Caco-2 (cell line): ENCODE results near the gene UBA6. TPM values are rescaled to one million over a fixed set of nuclear protein-coding genes. Genes with fewer than 3 reads are reported as not detected.

Source experiments
- BruUV-seq: library from RNA; stranded (reverse); fragments of 400-500 nt; replicated peaks from 2 replicates; lab custom pipeline; 2021; lab: Mats Ljungman, UMichigan
- CTCF ChIA-PET: fragments of 300-600 bp; sonication (Branson Sonifier 250); formaldehyde crosslinking; loops from one replicate; lab custom pipeline; 2022; ENCODE audit warnings: antibody characterized with exemption; lab: Charles Lee
- POLR2A ChIA-PET: fragments of 300-600 bp; sonication (Branson Sonifier 250); formaldehyde crosslinking; loops from one replicate; lab custom pipeline; 2022; ENCODE audit warnings: antibody characterized with exemption; lab: Charles Lee
- DNase-seq, 2 experiments: peaks; one replicate each; pipeline versions ENCODE4 v3.0.0 to v3.0.0-alpha.2; 2020 to 2022
- H3K27me3 ChIP-seq: replicated peaks from 2 replicates; pipeline ENCODE4 v1.6.0; 2011; ENCODE audit warnings: low read length; ENCODE audit not compliant: control insufficient read depth, insufficient read depth
- H3K36me3 ChIP-seq: 2 replicates; pipeline ENCODE4 v1.5.1; 2011; ENCODE audit warnings: low read length; ENCODE audit not compliant: control insufficient read depth, insufficient read depth
- H3K4me1 ChIP-seq: fragments of 250-450 bp; sonication (Bioruptor Pico); 2 replicates; pipeline ENCODE4 v1.5.1; 2020; ENCODE audit warnings: mild to moderate bottlenecking
- H3K4me3 ChIP-seq: 2 replicates; pipeline ENCODE4 v1.5.1; 2011; ENCODE audit warnings: low read depth, mild to moderate bottlenecking, control low read depth, low read length
- H3K9me3 ChIP-seq: fragments of 250-450 bp; sonication (Bioruptor Pico); 2 replicates; pipeline ENCODE4 v1.5.1; 2020; ENCODE audit warnings: mild to moderate bottlenecking, moderate library complexity
- H3K27ac Mint-ChIP-seq: one replicate; pipeline ENCODE4 v1.8.0; 2022; ENCODE audit warnings: mixed read lengths; ENCODE audit not compliant: unreplicated experiment
- H3K27me3 Mint-ChIP-seq: one replicate; pipeline ENCODE4 v1.8.0; 2022; ENCODE audit warnings: mixed read lengths; ENCODE audit not compliant: insufficient read depth, unreplicated experiment
- H3K36me3 Mint-ChIP-seq: one replicate; pipeline ENCODE4 v1.8.0; 2022; ENCODE audit warnings: mild to moderate bottlenecking, mixed read lengths; ENCODE audit not compliant: insufficient read depth, unreplicated experiment
- H3K4me1 Mint-ChIP-seq: one replicate; pipeline ENCODE4 v1.8.0; 2022; ENCODE audit warnings: low read depth, mixed read lengths; ENCODE audit not compliant: unreplicated experiment
- H3K4me3 Mint-ChIP-seq: one replicate; pipeline ENCODE4 v1.8.0; 2022; ENCODE audit warnings: mild to moderate bottlenecking, moderate library complexity, mixed read lengths; ENCODE audit not compliant: unreplicated experiment
- H3K9me3 Mint-ChIP-seq: one replicate; pipeline ENCODE4 v1.8.0; 2022; ENCODE audit warnings: mixed read lengths; ENCODE audit not compliant: unreplicated experiment
- intact Hi-C: fragments of 100-400 bp; cut with micrococcal nuclease; formaldehyde crosslinking; loops from one replicate; pipeline ENCODE4 v1.10.0; 2022; ENCODE audit not compliant: unreplicated experiment
- total RNA-seq: library from RNA; stranded (reverse); gene quantifications from 2 replicates; pipeline ENCODE4 v1.2.3, GENCODE V29; 2022
- TF ChIP-seq, protein P1 (sequence below), 2 experiments: fragments of 200-600 bp in 1 of 2; IDR thresholded peaks; 1 replicate in 1 of 2; 2 replicates in 1 of 2; pipeline versions ENCODE4 v1.5.1 to v1.8.0; 2011 to 2022; ENCODE audit warnings: antibody characterized with exemption in 1 of 2, control low read depth in 1 of 2, inconsistent platforms in 1 of 2, low read depth in 1 of 2, low read length in 1 of 2, mild to moderate bottlenecking in 1 of 2, moderate library complexity in 1 of 2; ENCODE audit not compliant: insufficient read depth in 1 of 2, severe bottlenecking in 1 of 2, unreplicated experiment in 1 of 2

UBA6 gene
- total RNA-seq, 1 experiment from 2014 or later, result 74.6 TPM

GRCh38 chr4:67718848-67719247 is 17.9 kb upstream of the UBA6 start:
- no peaks in the 10 kb centered on the region for H3K27me3 ChIP-seq
- no peaks in the 10 kb centered on the region for H3K9me3 ChIP-seq
- H3K4me1 ChIP-seq, result peaks cover 27% of the 10 kb centered on the region
- ChIA-PET POLR2A (no interaction called here), CTCF (no interaction called here)
- TF ChIP-seq, protein P1, sequence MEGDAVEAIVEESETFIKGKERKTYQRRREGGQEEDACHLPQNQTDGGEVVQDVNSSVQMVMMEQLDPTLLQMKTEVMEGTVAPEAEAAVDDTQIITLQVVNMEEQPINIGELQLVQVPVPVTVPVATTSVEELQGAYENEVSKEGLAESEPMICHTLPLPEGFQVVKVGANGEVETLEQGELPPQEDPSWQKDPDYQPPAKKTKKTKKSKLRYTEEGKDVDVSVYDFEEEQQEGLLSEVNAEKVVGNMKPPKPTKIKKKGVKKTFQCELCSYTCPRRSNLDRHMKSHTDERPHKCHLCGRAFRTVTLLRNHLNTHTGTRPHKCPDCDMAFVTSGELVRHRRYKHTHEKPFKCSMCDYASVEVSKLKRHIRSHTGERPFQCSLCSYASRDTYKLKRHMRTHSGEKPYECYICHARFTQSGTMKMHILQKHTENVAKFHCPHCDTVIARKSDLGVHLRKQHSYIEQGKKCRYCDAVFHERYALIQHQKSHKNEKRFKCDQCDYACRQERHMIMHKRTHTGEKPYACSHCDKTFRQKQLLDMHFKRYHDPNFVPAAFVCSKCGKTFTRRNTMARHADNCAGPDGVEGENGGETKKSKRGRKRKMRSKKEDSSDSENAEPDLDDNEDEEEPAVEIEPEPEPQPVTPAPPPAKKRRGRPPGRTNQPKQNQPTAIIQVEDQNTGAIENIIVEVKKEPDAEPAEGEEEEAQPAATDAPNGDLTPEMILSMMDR (IDR thresholded peaks at IDR 0.05; ENCODE audit: insufficient read depth in 1 of 2, low read depth in 1 of 2, low read length in 1 of 2, severe bottlenecking in 1 of 2, unreplicated experiment in 1 of 2), result no peak
- Mint-ChIP-seq H3K36me3 (no peaks in the 10 kb centered on the region), H3K9me3 (peaks cover 5% of the 10 kb centered on the region), H3K27me3 (no peaks in the 10 kb centered on the region), H3K27ac (no peak overlapping the region), H3K4me3 (no peak overlapping the region), H3K4me1 (peaks cover 7% of the 10 kb centered on the region)
- no peak overlapping the region for H3K4me3 ChIP-seq
- no TSS peak for BruUV-seq
- DNase-seq, result no peak
- H3K36me3 ChIP-seq, result no peaks in the 10 kb centered on the region; the same call in 1 of the 2 replicates
- intact Hi-C loops, result no loop called here

DNA sequence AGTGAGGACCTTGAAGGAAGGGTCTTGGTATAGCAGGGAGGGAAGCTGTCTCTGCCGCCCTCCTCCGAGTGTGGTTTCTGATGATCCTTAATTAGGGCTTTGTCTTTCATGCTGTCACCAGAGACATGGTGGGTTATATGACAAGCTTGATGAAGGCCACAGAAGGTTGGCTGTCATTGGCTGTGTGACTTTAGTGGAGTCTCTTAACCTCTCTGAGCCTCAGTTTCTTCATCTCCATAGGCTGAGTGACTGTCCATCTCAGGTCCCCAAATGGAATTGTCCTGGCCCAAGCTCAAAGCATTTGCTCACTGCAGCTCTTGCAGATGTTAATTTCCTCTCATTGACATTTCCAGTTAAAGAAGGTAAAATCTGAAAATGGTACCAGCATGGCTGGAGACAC is 16.6 kb upstream of the UBA6 start:
- intact Hi-C loops, result no loop called here
- TF ChIP-seq, protein P1 (IDR thresholded peaks at IDR 0.05; ENCODE audit: insufficient read depth in 1 of 2, low read depth in 1 of 2, low read length in 1 of 2, severe bottlenecking in 1 of 2, unreplicated experiment in 1 of 2), result no peak
- peaks cover 37% of the 10 kb centered on the region for H3K4me1 ChIP-seq
- Mint-ChIP-seq H3K9me3 (no peaks in the 10 kb centered on the region), H3K36me3 (no peaks in the 10 kb centered on the region), H3K27me3 (no peaks in the 10 kb centered on the region), H3K4me3 (no peak overlapping the region), H3K27ac (no peak overlapping the region), H3K4me1 (peaks cover 7% of the 10 kb centered on the region)
- DNase-seq, result no peak
- BruUV-seq, result no TSS peak
- no peaks in the 10 kb centered on the region for H3K9me3 ChIP-seq
- no peak overlapping the region for H3K4me3 ChIP-seq
- ChIA-PET POLR2A (no interaction called here), CTCF (no interaction called here)
- H3K36me3 ChIP-seq, result no peaks in the 10 kb centered on the region; the same call in 1 of the 2 replicates
- no peaks in the 10 kb centered on the region for H3K27me3 ChIP-seq

- no peaks in the 10 kb centered on the region; the same call in 1 of the 2 replicates for H3K36me3 ChIP-seq
- TF ChIP-seq, protein P1 (IDR thresholded peaks at IDR 0.05; ENCODE audit: insufficient read depth in 1 of 2, low read depth in 1 of 2, low read length in 1 of 2, severe bottlenecking in 1 of 2, unreplicated experiment in 1 of 2), result no peak
- POLR2A ChIA-PET, result no interaction called here
- no peak for DNase-seq
- H3K4me1 ChIP-seq, result peaks cover 22% of the 10 kb centered on the region
- no peak overlapping the region for H3K4me3 ChIP-seq
- H3K36me3 Mint-ChIP-seq, result no peaks in the 10 kb centered on the region
- no TSS peak for BruUV-seq
- no peaks in the 10 kb centered on the region for H3K9me3 ChIP-seq
- H3K27me3 ChIP-seq, result no peaks in the 10 kb centered on the region
- intact Hi-C loops, result no loop called here
- no peaks in the 10 kb centered on the region for H3K27me3 Mint-ChIP-seq
- H3K9me3 Mint-ChIP-seq, result no peaks in the 10 kb centered on the region
- CTCF ChIA-PET, result interaction anchor here (0.5 kb wide), 1 partner anchor 14 kb away, joined by 3 read pairs; the partner anchor contains the start of gene UBA6
- H3K4me1 Mint-ChIP-seq, result no peaks in the 10 kb centered on the region
- H3K4me3 Mint-ChIP-seq, result no peak overlapping the region
- H3K27ac Mint-ChIP-seq, result peak overlapping the region; percentile 64
Measured at GRCh38 chr4:67714955-67715354, 14.0 kb upstream of the UBA6 start.
